ENCODE measurements around the gene GCH1. TPM values are rescaled to one million over a fixed set of nuclear protein-coding genes. Genes with fewer than 3 reads are reported as not detected.

Gene GCH1
- total and polyA plus RNA-seq, 8 donors = 3.4 to 42.6 (median 6.7) TPM

DNA sequence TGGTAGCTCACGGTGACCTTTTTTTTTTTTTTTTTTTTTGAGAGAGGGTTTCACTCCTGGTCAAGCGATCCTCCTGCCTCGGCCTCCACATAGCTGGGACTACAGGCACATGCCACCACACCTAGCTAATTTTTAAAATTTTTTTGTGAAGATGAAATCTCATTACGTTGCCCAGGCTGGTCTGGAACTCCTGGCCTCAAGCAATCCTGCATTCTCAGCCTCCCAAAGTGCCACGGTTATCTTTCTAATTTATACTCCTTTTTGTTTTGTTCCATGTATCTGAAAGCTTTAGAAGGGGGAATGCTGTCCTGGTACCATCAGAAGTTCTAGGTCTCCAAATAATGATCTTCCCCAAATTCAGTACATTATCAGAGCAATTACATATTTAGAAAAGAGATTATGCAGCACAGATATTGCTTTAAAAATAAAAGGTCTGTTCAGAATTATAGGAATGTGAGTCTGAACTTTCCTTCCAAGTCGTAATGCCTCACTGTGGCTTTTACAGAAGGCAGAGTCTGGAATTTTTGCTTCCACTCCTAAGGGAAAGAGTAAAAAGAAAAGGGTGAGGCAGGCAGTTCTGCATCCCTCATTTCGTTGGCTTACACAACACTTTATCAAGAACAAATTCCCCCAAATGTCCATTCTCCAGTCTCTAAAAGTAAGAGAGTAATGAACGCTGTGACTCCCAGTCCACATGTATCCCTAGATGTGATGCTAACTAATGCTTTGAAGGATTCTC, 73.0 kb downstream of the GCH1 start:
- FAIRE-seq (no peak), ATAC-seq (no peak), DNase-seq (no peak)
- WGBS, 2 donors = 69 to 73% methylated on average over 8 of the region's 8 CpGs
- intact Hi-C loops (cut with DNase I) = no loop called here
- no peak overlapping the region for H3K4me3 ChIP-seq
- no peaks in the 10 kb centered on the region for H3K9me3 ChIP-seq
- H3K4me1 ChIP-seq = no peaks in the 10 kb centered on the region
- no peaks in the 10 kb centered on the region for H3K27me3 ChIP-seq
- TF ChIP-seq, protein P1, sequence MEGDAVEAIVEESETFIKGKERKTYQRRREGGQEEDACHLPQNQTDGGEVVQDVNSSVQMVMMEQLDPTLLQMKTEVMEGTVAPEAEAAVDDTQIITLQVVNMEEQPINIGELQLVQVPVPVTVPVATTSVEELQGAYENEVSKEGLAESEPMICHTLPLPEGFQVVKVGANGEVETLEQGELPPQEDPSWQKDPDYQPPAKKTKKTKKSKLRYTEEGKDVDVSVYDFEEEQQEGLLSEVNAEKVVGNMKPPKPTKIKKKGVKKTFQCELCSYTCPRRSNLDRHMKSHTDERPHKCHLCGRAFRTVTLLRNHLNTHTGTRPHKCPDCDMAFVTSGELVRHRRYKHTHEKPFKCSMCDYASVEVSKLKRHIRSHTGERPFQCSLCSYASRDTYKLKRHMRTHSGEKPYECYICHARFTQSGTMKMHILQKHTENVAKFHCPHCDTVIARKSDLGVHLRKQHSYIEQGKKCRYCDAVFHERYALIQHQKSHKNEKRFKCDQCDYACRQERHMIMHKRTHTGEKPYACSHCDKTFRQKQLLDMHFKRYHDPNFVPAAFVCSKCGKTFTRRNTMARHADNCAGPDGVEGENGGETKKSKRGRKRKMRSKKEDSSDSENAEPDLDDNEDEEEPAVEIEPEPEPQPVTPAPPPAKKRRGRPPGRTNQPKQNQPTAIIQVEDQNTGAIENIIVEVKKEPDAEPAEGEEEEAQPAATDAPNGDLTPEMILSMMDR (IDR thresholded peaks at IDR 0.05) = no peak
- H3K36me3 ChIP-seq = no peaks in the 10 kb centered on the region
- H3K27ac ChIP-seq = no peak overlapping the region

DNA sequence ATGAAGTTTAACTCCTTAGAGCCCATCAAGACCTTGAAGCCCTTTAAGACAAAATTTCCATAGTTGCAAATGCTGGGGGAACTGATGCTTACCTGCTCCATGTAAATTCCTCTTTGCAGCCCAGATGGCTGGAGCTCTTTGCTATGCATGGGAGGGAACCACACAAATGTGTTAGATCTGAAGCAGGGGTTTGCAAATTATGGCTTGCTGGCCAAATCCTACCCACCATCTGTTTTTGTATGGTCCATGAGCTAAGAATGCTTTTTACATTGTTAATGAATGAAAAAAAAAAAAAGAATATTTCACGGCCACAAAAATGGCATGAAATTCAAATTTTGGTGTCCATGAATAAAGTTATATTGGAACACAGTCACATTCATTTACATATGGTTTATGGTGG, 74.6 kb downstream of the GCH1 start:
- no peak for FAIRE-seq
- H3K27ac ChIP-seq = no peak overlapping the region
- H3K9me3 ChIP-seq = no peaks in the 10 kb centered on the region
- 90 to 97% methylated on average over 1 of the region's 1 CpG for WGBS, 2 donors
- ATAC-seq = no peak
- no peak for DNase-seq
- no peak overlapping the region for H3K4me3 ChIP-seq
- H3K27me3 ChIP-seq = no peaks in the 10 kb centered on the region
- TF ChIP-seq, protein P1 (IDR thresholded peaks at IDR 0.05) = no peak
- no peaks in the 10 kb centered on the region for H3K4me1 ChIP-seq
- intact Hi-C loops (cut with DNase I) = no loop called here
- H3K36me3 ChIP-seq = no peaks in the 10 kb centered on the region

DNA sequence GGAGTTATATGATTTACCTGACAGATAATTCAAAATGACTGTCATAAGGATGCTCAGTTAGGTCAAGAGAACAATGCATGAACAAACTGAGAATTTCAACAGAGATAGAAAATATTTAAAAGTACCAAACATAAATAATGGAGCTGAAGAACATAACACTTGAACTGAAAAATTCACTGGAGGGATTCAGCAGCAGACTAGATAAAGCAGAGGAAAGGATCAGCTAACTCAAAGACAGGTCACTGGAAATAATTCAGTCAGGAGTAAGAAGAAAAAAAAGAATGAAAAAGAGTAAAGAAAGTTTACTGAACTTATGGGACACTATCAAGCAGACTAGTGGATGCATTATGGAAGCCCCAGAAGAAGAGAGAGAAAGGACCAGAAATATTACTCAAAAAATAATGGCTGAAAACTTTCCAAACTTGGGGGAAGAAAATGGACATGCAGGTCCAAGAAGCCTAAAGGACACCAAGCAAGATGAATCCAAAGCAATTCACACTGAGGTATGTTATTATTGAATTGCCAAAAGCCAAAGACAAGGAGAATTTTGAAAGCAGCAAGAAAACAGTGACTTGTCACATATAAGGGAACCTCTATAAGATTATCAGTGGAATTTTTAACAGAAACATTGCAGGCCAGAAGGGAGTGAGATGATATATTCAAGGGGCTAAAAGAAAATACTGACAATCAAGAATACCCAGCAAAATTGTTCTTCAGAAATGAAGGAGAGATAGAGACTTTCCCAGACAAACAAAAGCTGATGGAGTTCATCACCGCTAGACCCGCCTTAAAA, 78.7 kb downstream of the GCH1 start:
- DNase-seq (no peak), ATAC-seq (no peak), FAIRE-seq (no peak)
- no peaks in the 10 kb centered on the region for H3K9me3 ChIP-seq
- no peak overlapping the region for H3K4me3 ChIP-seq
- WGBS, 2 donors = 95 to 96% methylated on average over 2 of the region's 2 CpGs
- H3K27me3 ChIP-seq = no peaks in the 10 kb centered on the region
- intact Hi-C loops (cut with DNase I) = no loop called here
- H3K27ac ChIP-seq = no peak overlapping the region
- TF ChIP-seq, protein P1 (IDR thresholded peaks at IDR 0.05) = no peak
- no peaks in the 10 kb centered on the region for H3K4me1 ChIP-seq
- no peaks in the 10 kb centered on the region for H3K36me3 ChIP-seq

DNA sequence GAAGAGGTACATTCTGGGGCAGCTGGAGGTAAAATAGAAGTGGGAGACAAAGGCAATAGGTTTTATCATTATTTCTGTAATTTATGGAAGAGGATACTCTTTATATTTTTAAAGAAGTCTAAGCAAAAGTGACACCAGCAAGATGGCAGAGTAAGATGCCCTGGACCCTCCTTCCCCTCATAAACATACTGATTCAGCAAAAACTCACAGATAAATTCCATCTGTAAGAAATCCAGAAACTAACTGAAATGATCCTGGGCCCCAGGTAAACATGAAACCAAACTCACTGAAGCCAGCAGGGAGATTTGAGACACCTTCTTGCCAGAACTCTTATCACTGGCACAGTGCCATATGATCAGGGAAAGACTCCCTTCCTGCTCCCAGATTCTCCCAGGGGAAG, 79.9 kb downstream of the GCH1 start:
- ATAC-seq (no peak), DNase-seq (no peak), FAIRE-seq (no peak)
- no peak overlapping the region for H3K4me3 ChIP-seq
- H3K27ac ChIP-seq = no peak overlapping the region
- H3K36me3 ChIP-seq = no peaks in the 10 kb centered on the region
- H3K4me1 ChIP-seq = no peaks in the 10 kb centered on the region
- intact Hi-C loops (cut with DNase I) = no loop called here
- TF ChIP-seq, protein P1 (IDR thresholded peaks at IDR 0.05) = no peak
- no peaks in the 10 kb centered on the region for H3K27me3 ChIP-seq
- no peaks in the 10 kb centered on the region for H3K9me3 ChIP-seq

Measured in pancreas (tissue), 10 donors.